ENCODE data around the gene ALS2CL.
A peak's percentile ranks its signal among the peaks of the same experiment; 100 is the strongest.

- TF ChIP-seq CTCF (IDR thresholded peaks at IDR 0.05; ENCODE audit: poor library complexity) (peak; percentile 98), EZH2 (IDR thresholded peaks at IDR 0.05; ENCODE audit: borderline replicate concordance) (no peak)
These were observed 11.6 kb upstream of the ALS2CL start for GRCh38 chr3:46705022-46705530.

Measured in hepatocyte (in vitro differentiated cells).